Glomerular visceral epithelial cell (primary cell): ENCODE measurements around the gene TOM1L1.
"Not testable (repeated sequence)": the region's sequence is repeated elsewhere in the genome, so short reads cannot be mapped to it uniquely, and the experiment has no call there.

Experiments used
- DNase-seq: peaks from one replicate; pipeline ENCODE4 v3.0.0-alpha.2; 2016; ENCODE audit errors: extremely low spot score

TOM1L1 gene, protein sequence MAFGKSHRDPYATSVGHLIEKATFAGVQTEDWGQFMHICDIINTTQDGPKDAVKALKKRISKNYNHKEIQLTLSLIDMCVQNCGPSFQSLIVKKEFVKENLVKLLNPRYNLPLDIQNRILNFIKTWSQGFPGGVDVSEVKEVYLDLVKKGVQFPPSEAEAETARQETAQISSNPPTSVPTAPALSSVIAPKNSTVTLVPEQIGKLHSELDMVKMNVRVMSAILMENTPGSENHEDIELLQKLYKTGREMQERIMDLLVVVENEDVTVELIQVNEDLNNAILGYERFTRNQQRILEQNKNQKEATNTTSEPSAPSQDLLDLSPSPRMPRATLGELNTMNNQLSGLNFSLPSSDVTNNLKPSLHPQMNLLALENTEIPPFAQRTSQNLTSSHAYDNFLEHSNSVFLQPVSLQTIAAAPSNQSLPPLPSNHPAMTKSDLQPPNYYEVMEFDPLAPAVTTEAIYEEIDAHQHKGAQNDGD

DNA sequence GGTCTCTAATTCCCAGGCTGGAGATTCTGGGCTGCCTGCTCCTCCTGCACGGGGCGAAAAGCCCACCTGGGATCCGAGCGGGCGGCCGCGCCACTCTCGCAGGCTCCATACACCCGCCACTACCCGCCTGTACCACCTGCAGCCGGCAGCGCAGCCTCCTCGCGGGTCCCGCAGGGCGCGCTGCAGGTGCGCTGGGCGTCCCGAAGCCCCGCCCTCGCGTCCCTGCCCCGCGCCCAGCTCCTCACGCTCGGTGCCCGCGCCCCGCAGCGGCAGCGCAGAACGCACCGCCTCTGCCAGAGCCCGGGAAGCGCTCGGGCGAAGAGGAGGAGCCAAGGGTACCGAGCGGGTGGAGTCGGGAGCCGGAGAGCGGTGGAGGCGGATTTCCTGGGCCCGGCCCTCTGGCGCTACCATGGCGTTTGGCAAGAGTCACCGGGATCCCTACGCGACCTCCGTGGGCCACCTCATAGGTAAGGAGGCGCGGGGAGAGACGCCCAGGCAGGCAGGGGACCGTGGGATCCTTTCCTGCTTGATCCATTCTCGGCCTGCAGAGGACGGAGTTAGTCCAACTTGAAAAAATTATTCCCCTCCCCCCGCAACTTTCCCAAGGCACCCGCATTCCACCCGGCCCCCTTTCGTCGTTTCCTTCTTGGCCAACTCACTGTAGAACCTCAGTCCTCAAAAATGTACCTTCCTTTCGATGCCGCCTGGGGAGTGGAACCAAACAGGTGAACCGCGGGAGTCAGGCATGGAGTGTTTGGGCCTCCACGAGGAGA is at the start of gene TOM1L1:
Gene TOM1L1 (plus strand): TSS at position 396 of the 773 bp plus-strand sequence. CDS start 14 bp downstream, at position 410.
- DNase-seq: peak; percentile 81

DNA sequence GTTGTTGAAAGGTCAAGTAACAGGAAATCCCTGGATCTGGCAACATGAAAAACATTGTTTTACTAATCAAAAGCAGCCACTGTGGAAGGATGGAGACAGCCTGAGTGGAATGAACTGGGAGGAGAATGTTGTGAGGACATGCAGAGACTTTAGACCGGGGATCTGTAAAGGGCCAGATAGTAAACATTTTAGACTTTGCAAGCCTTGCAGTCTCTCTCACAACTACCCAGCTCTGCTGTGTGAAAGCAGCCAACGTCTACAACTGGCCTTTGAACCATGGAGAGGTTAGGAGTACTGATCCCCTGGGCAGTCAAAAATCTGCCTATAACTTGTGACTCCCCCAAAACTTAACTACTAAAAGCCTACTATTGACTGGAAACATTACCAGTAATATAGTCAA is 41.5 kb upstream of the TOM1L1 start:
- no peak for DNase-seq

DNA sequence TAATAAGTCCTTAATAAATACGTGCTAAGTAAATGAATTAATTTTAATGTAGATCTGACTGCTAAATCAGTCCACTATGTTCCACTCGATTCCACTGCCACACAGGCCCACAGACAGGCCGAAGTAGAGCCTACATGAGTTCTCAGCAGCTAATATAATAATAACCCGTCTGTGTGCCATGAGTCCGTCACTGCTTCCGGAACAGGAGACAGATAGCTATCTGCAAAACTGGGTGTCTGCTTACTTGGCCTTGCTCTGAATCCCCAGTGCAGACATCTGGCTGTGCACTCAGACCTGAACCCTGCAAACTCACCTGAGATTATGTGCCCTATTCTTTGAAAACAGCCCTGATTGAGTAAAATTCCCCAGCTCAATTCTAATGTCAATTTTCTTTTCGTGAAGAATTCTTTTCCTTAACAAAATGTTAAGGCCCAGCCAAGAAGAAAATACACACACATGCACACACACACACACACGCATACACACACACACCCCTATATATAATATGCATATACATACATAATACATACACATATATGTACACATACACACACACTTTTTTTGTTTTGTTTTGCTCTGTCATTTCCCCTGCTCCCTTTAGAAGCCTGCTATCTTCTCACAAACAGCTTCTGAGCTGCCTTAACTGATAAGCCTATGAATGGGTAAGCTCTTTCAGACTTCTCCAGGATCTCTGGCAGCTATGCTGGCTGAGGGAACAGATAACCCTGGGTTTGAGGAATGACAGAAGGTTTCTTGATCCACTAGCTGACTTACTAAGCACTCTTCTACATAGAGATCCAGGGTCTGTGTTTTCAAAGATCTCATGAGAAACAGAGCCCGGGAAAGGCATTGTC is 39.8 kb upstream of the TOM1L1 start:
- DNase-seq: no peak

DNA sequence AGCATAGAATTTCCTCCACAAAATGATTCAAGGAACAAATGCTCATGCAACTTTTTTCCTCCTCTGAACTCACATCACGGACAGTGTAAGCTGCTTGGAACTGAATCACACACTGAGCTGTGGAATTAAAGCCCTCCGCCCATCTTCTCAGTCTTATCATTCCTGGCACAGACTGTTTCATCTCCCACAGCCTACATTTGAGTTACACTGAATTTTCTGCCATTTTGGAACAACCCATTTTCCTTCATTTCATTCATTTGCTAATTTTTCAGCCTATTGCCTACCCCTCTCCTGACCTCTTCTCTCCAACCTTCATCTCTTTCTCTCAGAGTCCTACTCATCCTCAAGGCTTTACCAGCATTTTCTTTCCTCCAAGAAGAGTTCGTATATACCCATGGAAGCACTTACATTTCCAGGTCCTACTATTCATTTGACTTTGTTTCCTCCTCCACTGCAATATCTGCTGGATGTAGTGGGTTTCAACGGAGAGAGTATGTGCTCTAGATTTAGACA is 39.1 kb upstream of the TOM1L1 start:
- DNase-seq: no peak

DNA sequence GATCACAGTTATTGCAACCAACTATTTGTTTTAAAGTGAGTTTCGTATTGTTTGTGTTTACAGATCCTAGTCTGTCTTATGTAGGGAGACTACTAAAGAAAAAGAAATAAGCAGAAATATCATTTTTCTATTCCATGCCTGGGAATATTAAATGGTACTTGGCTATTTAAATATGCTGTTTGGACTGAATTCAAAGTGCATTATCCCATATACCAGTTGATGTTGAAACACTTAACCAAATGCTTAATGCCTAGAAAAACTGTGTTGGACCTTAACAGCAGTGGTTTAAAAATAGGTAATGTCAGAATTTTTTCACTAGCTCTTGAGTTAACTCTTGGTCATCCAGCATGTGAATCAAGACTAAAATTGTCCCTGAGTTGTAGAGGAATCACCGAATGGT is 37.5 kb upstream of the TOM1L1 start:
- DNase-seq: no peak

DNA sequence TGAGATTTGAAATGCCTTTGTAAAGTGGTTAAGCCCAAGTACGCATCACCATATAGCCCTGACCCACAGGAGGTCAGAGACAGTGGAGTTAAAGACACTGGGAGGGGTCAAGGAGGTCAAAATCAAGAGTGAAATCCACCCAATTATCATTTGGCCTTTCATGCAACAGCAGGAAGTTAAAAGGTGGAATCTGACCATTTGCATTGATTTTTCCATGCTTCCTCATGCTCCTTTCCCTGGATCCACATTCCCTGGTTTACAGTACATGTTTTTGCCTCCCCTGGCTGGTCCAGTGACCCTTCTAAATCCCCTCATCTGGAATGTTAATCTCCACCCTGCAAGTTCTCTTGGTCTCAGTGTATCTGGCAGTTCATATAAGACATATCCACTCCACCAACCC is 36.6 kb upstream of the TOM1L1 start:
- no peak for DNase-seq

DNA sequence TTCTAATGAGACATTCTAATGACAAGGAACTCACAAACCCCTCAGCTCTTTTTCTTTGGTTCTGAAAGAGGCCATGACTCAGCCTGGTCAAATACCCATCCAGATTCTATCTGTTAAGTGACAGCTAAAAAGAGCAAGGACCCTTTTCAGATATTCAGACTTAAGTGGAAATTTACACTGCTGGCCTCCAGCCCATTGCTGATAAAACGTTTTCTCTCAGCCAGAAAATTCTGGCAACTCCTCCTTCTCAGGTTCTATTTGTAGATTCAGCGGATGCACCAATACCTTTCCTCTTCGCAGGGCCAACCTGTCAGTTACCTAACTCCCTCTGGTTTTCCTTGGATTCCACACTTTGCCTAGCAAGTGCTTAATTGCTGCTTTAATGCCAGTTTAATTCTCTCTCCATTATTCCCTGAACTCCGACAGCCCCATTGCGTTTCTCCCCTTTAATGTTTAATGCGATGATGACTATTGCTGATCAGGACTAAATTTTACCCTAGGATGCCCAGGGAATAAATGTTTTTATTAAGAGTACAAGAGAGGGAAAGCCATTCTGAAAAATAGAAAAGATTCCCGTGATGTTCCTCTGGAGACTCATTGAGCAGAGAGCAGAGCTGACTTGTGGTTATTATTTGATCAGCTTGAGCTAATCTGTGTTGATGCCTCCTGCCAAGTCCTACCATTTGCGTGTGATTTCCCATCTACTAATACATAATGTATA is 35.9 kb upstream of the TOM1L1 start:
- DNase-seq: no peak

DNA sequence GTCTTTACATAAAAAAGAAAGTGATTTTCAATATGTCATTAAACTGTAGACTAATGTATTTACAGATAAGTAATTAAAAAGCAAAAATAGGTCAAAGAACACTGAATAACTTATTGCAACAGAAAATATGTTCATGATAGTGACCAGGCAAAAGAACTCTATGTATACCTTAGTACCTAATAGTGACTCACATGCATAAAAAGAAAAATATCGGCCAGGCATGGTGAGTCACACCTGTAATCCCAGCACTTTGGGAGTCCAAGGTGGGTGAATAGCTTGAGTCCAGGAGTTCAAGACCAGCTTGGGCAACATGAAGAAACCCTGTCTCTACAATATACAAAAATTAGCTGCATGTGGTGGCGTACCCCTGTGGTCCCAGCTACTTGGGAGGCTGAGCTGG is 33.0 kb upstream of the TOM1L1 start:
- no peak for DNase-seq

DNA sequence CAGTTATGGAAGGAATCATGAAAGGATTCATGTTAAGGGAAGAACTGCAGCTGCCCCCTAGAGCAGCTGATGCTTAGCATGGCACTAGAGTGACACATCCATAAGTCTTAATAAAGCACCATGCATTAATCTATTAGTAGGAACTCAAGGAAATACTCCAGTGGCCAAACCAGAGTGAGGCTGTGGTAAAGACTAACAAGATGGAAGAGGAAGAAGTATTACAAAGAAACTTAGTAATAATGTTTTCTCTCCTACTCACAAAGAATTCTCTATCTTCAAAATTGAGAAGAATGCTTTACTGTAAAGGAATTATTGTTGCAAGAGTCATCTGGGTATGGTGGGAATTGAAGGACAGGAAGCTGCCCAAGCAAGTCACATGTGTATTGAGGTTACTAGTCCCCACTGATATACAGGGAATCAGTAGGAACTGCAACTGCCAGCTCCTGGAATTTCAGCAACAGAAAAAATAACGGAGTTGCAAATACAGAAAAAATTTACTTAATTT is 29.9 kb upstream of the TOM1L1 start:
- no peak for DNase-seq

DNA sequence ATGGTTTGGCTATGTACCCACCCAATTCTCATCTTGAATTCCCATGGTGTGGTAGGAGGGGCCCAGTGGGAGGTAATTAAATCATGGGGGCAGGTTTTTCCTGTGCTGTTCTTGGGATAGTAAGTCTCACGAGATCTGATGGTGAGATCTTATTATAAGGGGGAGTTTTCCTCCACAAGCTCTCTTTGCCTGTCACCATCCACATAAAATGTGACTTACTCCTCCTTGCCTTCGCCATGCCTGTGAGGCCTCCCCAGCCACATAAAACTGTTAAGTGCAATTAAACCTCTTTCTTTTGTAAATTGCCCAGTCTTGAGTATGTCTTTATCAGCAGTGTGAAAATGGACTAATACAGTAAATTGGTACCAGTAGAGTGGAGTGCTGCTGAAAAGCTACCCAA is 24.7 kb upstream of the TOM1L1 start:
- DNase-seq: not testable (repeated sequence)

DNA sequence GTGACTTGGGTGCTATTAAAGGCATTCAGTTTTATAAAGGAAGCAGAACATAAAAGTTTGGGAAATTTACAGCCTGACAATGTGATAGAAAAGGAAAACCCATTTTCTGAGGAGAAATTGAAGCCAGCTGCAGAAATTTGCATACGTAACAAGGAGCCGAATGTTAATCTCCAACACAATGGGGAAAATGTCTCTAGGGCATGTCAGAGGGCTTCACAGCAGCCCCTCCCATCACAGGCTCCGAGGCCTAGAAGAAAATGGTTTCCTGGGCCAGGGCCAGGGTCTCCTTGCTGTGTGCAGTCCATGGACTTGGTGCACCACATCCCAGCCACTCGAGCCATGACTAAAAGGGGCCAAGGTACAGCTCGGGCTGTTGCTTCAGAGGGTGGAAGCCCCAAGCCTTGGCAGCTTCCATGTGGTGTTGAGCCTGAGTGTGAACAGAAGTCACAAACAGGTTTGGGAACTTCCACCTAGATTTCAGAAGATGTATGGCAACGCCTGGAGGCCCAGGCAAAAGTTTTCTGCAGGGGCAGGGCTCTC is 23.9 kb upstream of the TOM1L1 start:
- DNase-seq: no peak

DNA sequence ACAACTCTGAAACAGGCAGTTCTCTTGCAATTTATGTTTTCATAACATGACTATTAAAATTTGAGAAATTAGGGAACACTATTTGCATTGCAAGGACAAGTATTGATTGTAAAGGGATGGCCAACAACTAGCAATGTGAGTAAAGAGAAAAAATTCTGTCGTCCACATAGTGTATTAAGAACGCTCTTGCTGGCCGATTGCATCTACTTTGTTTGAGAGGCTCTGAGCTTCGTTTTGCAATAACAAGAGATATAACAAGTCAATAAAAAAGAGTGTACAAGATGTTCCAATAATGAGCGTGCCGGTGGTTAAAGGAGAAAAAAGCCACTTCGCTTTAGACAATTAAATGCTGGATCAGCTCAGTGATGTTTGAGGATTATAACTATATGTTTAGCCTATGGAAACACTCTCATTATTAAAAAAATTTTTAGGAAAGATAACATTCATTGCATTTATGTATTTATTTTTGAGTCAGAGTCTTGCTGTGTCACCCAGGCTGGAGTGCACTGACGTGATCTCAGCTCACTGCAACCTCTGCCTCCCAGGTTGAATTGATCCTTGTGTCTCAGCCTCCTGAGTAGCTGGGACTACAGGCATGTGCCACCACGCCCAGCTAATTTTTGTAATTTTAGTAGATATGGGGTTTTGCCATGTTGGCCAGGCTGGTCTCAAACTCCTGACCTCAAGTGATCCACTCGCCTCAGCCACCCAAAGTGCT is 19.2 kb upstream of the TOM1L1 start:
- DNase-seq: no peak

DNA sequence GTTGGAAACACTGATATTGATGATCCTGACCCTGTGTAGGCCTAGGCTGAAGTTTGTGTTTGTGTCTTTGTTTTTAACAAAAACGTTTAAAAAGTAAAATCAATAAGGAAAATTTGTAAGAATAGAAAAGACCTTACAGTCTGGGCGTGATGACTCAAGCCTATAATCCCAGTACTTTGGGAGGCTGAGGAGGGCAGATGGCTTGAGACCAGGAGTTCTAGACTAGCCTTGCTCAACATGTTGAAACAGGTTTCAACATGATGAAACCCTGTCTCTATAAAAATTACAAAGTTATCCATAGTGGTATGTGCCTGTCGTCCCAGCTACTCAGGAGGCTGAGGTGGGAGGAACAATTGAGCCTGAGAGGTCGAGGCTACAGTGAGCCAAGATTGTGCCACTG is 18.3 kb upstream of the TOM1L1 start:
- DNase-seq: no peak

DNA sequence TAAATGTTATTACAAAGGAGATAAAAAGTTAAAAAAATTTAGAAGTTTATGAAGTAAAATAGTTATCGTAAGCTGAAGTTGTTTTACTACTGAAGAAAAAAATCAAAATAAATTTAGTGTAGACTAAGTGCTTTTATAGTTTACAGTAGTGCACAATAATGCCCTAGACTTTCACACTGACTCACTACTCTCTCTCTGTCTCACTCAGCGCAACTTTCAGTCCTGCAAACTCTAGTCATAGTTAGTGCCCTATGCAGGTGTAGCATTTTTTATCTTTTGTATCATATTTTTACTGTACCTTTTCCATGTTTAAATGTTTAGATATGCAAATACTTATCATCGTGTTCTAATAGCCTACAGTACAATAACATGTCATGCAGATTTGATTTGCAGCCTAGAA is 17.7 kb upstream of the TOM1L1 start:
- no peak for DNase-seq

DNA sequence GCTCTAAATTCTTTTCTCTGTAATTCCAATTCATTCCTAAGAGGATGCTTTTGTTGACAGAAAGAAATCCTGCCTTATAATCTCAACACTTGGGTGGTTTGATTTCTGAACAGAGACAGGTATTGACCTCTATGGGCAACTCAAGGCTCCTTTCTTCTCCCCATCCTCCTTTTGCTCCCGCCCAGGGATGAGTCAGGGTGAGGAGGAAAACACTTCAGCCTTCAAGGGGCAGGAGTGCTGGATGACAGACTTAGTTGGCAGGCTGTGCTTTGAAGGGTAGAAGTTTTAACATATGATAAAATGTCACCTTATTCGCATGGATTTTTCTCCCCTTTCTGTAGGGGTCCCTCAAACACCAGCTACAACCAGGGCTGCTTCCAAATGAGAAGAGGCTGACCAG is 16.7 kb upstream of the TOM1L1 start:
- DNase-seq: no peak

DNA sequence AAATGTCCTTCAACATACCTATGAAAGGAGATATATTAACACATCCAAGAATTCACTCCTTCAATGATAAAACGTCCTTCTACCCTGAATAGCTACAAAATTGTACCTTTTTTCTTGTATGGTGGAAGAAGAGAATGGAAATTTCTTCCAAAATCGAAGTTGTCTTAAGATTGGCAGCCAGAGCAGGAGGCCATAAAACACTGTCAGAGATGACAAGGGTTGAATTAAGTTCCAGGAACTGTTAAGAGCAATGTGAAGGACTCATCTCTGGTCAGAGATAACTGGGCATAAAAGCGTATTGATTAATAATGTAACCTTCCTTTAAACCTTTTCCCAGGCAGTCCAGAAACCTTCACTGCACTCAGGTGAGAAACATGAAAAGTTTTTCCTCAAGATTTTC is 12.9 kb upstream of the TOM1L1 start:
- DNase-seq: no peak

DNA sequence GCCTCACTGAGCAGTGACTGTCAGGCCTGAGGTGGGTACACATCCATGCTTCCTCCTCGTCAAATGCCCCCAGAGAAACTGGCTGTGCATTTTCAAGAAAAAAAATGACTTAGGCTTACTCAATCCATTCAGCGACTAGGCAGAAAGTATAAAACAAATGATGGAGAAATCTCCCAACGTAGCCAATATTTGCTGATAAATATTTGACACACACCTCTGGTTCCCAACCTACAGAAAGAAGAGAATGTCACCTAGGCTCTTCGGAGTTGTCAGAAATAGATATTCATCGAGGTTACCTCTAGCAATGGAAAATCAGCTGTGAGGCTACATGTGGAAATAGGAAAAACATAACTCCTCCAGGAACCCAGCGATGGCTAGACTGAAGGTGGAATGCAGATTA is 12.4 kb upstream of the TOM1L1 start:
- no peak for DNase-seq

DNA sequence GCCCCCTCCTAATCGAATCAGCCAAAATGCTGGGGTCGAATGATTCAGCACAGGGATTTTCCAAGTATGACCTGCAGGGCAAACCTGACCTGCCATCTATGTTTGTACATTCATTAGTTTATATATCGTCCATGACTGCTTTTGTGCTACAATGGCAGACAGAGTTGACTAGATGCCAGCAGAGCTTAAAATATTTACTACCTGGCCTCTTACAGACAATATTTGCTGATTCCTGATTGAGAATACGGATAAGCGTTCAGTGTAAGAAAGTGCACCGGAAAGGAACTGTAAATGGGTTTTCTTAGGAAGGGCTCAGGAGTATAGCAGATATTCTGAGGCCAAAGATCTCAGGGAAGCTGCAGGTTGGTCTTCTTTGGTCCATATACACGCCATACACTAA is 11.7 kb upstream of the TOM1L1 start:
- DNase-seq: no peak

DNA sequence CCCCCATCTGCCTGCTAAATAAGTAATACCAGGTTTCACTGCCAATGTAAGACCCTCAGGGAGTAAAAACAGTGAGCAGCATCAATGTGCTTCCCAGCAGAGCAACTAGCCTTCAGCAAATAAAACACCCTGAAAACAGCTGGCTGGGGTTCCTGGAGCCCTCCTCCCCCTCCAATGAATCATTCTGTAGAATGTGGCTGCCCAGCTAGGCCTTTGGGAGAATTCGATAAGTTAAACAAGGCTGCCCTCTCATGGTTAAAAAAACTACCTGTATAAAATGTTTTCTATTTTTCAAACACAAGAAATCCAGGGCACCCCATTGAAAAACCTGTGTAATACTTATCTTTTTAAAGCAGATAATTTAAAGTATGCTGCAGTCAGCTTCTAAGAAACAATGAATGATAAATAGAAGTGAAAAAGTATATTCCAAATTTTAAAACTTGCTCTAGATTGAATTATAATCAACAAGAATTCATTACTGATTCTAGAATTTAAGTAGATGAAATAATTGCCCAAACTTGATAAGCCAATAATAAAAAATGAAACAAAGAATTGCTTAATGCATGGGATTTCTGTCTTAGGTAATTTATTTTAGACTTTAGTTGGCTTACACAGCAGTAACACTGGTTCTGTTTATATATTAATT is 9.4 kb upstream of the TOM1L1 start:
- DNase-seq: peak; percentile 70

DNA sequence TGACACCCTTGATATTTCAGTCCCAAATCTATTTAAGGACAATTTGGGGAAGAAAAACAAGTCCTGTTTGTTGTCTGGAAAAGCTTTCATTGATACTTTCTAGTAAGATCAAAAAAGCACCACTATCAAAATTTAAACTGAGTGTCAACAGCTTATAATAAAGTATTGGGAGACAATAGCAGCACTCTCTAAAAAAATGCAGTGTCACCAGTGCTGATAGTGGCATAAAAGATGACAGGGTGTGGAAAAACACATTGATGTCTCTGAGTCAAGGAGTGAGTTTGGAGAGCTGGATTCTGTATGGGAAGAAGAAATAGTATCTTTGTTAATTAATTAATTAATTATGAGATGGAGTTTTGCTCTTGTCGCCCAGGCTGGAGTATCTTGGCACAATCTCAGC is 8.3 kb upstream of the TOM1L1 start:
- no peak for DNase-seq
